22Rv1 (cell line): ENCODE results near the gene WDFY1.

Source experiments
- ZFX ChIP-seq: fragments of 450-650 bp; IDR thresholded peaks from 2 replicates; pipeline ENCODE4 v1.6.1; 2017; ENCODE audit warnings: antibody characterized with exemption, borderline replicate concordance
- TF ChIP-seq, protein P1 (sequence below): fragments of 450-650 bp; IDR thresholded peaks from 2 replicates; pipeline ENCODE4 v1.5.1; 2017; ENCODE audit warnings: mild to moderate bottlenecking

- TF ChIP-seq, protein P1, sequence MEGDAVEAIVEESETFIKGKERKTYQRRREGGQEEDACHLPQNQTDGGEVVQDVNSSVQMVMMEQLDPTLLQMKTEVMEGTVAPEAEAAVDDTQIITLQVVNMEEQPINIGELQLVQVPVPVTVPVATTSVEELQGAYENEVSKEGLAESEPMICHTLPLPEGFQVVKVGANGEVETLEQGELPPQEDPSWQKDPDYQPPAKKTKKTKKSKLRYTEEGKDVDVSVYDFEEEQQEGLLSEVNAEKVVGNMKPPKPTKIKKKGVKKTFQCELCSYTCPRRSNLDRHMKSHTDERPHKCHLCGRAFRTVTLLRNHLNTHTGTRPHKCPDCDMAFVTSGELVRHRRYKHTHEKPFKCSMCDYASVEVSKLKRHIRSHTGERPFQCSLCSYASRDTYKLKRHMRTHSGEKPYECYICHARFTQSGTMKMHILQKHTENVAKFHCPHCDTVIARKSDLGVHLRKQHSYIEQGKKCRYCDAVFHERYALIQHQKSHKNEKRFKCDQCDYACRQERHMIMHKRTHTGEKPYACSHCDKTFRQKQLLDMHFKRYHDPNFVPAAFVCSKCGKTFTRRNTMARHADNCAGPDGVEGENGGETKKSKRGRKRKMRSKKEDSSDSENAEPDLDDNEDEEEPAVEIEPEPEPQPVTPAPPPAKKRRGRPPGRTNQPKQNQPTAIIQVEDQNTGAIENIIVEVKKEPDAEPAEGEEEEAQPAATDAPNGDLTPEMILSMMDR: no peak
- no peak for TF ChIP-seq ZFX
These were observed 901 bp downstream of the WDFY1 start for GRCh38 chr2:223944166-223944702.
